ENCODE data around the gene EXOC7.

DNA sequence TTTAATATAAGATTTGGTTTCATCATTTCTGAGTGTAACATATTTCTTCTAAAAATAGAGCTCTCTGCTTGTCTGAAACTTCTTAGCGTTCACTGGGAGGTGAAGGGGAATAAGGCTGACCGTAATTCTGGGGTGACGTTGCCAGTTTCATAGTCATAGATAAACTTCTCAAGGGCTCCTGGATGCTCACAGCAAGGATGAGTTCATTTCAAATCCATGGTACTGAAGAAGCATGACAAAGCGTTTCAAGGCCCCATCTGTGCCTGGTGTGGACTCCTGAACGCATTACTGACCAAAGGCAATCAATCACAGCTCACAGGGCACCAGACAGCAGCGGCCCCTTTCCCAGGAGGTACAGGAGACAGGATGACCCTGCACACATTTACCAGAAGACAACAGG lies 64.5 kb downstream of the EXOC7 start:
- TF ChIP-seq, protein P1, sequence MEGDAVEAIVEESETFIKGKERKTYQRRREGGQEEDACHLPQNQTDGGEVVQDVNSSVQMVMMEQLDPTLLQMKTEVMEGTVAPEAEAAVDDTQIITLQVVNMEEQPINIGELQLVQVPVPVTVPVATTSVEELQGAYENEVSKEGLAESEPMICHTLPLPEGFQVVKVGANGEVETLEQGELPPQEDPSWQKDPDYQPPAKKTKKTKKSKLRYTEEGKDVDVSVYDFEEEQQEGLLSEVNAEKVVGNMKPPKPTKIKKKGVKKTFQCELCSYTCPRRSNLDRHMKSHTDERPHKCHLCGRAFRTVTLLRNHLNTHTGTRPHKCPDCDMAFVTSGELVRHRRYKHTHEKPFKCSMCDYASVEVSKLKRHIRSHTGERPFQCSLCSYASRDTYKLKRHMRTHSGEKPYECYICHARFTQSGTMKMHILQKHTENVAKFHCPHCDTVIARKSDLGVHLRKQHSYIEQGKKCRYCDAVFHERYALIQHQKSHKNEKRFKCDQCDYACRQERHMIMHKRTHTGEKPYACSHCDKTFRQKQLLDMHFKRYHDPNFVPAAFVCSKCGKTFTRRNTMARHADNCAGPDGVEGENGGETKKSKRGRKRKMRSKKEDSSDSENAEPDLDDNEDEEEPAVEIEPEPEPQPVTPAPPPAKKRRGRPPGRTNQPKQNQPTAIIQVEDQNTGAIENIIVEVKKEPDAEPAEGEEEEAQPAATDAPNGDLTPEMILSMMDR (IDR thresholded peaks at IDR 0.05): no peak
- no peak for TF ChIP-seq POLR2A (IDR thresholded peaks at IDR 0.05)
